Measurements from ENCODE around the gene RAD23A. TPM values are rescaled to one million over a fixed set of nuclear protein-coding genes. Genes with fewer than 3 reads are reported as not detected.

Gene RAD23A
- total and polyA plus RNA-seq, 9 of the 15 experiments (the other 6 are each of a cell fraction or from before 2014, with no cell fraction given), result 9.5 to 181 (median 101) TPM

DNA sequence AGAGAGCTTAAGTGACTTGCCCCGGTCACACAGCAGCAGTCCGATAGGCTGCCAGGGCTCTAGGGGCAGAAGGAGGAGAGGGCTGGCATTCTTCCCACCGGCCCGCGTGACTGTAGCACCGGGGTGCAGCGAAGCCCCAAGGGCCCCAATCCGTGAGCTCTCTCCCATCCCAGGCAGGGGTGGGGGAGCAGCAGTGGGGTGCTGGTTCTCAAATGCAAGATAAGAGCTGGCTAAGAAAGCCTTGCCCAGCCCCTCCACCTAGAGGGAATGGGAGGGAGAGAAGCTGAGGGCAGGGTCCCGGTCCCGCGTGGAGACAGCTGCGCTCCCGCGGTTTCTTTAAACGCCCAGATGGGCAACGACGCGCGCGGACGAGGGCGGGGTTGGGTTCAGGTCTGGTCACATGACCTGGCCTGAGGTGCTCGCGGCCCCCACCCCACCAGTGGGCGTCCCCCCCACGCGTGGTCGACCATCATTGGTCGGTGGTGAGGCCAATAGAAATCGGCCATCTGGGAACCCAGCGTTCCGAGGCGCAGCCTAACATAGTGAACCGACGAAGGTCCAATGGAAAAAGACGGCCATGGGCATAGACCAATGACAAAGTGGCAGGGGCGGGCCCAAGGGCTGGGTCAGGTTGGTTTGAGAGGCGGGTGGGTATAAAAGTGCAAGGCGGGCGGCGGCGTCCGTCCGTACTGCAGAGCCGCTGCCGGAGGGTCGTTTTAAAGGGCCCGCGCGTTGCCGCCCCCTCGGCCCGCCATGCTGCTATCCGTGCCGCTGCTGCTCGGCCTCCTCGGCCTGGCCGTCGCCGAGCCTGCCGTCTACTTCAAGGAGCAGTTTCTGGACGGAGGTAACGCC lies 7.5 kb upstream of the RAD23A start, which contains the start of gene CALR (continued):
- TF ChIP-seq ARID4B (CRISPR knock-in tag; IDR thresholded peaks at IDR 0.05) (peak; percentile 98), PHF8 (IDR thresholded peaks at IDR 0.05; ENCODE audit: borderline replicate concordance, low read length) (peak; percentile 98), HEY1 (CRISPR knock-in tag; IDR thresholded peaks at IDR 0.05; ENCODE audit: borderline replicate concordance) (no peak), ZBTB7A (IDR thresholded peaks at IDR 0.05; ENCODE audit: borderline replicate concordance, control insufficient read depth, low read depth, low read length) (peak; percentile 78), WHSC1 (IDR thresholded peaks at IDR 0.05; ENCODE audit: low read length) (no peak), SMAD1 (IDR thresholded peaks at IDR 0.05; ENCODE audit: low read depth, low read length, partially characterized antibody) (peak; percentile 95), PATZ1 (CRISPR knock-in tag; IDR thresholded peaks at IDR 0.05; ENCODE audit: borderline replicate concordance) (no peak), ZNF696 (CRISPR knock-in tag; conservative IDR thresholded peaks at IDR 0.05) (no peak), SP1 (CRISPR knock-in tag; IDR thresholded peaks at IDR 0.05) (peak; percentile 99), BDP1 (IDR thresholded peaks at IDR 0.05; ENCODE audit: insufficient read depth, insufficient read length) (no peak), SOX6 (IDR thresholded peaks at IDR 0.05) (no peak; the same call in 1 of the 2 replicates), NFRKB (IDR thresholded peaks at IDR 0.05; ENCODE audit: low read depth) (no peak), SMARCA5 (IDR thresholded peaks at IDR 0.05) (peak; percentile 92), ZNF764 (CRISPR knock-in tag; IDR thresholded peaks at IDR 0.05; ENCODE audit: low read depth) (no peak), FOXP1 (CRISPR knock-in tag; IDR thresholded peaks at IDR 0.05) (peak; percentile 88; the same call in 1 of the 2 replicates), ZNF766 (CRISPR knock-in tag; conservative IDR thresholded peaks at IDR 0.05) (peak; percentile 80; the same call in 1 of the 2 replicates), TEAD4 (IDR thresholded peaks at IDR 0.05; ENCODE audit: low read length) (peak; percentile 25; the same call in 1 of the 2 replicates), TEAD4 (CRISPR knock-in tag; IDR thresholded peaks at IDR 0.05; ENCODE audit: borderline replicate concordance) (0 out of 2 replicates have a peak, but pooled peaks have one; percentile 35)
- TF ChIP-seq, protein P1, sequence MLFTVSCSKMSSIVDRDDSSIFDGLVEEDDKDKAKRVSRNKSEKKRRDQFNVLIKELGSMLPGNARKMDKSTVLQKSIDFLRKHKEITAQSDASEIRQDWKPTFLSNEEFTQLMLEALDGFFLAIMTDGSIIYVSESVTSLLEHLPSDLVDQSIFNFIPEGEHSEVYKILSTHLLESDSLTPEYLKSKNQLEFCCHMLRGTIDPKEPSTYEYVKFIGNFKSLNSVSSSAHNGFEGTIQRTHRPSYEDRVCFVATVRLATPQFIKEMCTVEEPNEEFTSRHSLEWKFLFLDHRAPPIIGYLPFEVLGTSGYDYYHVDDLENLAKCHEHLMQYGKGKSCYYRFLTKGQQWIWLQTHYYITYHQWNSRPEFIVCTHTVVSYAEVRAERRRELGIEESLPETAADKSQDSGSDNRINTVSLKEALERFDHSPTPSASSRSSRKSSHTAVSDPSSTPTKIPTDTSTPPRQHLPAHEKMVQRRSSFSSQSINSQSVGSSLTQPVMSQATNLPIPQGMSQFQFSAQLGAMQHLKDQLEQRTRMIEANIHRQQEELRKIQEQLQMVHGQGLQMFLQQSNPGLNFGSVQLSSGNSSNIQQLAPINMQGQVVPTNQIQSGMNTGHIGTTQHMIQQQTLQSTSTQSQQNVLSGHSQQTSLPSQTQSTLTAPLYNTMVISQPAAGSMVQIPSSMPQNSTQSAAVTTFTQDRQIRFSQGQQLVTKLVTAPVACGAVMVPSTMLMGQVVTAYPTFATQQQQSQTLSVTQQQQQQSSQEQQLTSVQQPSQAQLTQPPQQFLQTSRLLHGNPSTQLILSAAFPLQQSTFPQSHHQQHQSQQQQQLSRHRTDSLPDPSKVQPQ (CRISPR knock-in tag; IDR thresholded peaks at IDR 0.05; ENCODE audit: borderline replicate concordance), result no peak

Data from K562 (cell line).